Measurements from ENCODE around the gene ECHS1. TPM values are rescaled to one million over a fixed set of nuclear protein-coding genes. Genes with fewer than 3 reads are reported as not detected.
A peak's percentile ranks its signal among the peaks of the same experiment; 100 is the strongest.

ECHS1 gene
- total and polyA plus RNA-seq, 9 of the 15 experiments (the other 6 are each of a cell fraction or from before 2014, with no cell fraction given), result 16.6 to 100 (median 68.1) TPM

DNA sequence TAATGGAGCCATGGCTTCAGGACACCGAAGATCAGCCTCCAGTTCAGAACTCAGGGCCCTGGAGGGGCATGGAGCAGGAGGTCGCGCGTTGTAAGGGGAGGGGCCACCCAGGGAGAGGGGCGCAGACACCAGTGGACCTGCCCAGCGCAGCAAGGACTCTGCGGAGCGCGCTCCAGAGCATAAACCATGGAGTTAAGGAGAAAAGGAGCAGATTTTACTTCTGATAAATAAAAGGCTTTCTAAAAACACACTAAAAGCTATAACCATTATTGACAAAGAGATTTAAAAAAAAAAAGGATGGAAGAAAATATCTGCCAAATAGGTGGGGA lies 47.0 kb downstream of the ECHS1 start:
- no peak overlapping the region for H2AFZ ChIP-seq (ENCODE audit: low read depth, low read length)
- H3K27me3 ChIP-seq (ENCODE audit: control insufficient read depth in 2 of 2, insufficient read depth in 2 of 2, low read length in 2 of 2), result peaks cover 0 to 2% of the 10 kb centered on the region in 2 experiments; a peak in 1 of 5 replicates
- no peaks in the 10 kb centered on the region for H3K36me3 ChIP-seq (ENCODE audit: control insufficient read depth, insufficient read depth, low read length)
- TF ChIP-seq RCOR1 (IDR thresholded peaks at IDR 0.05; ENCODE audit: borderline replicate concordance in 1 of 2, low read depth in 2 of 2, low read length in 2 of 2), result no peak
- no peak for TF ChIP-seq GABPB1 (CRISPR knock-in tag; IDR thresholded peaks at IDR 0.05)
- TF ChIP-seq NKRF (IDR thresholded peaks at IDR 0.05; ENCODE audit: borderline replicate concordance), result no peak
- TF ChIP-seq XRCC5 (IDR thresholded peaks at IDR 0.05; ENCODE audit: low read depth, low read length), result no peak
- no peak for TF ChIP-seq U2AF2 (optimal IDR thresholded peaks at IDR 0.05; ENCODE audit: low read depth, low read length)
- TF ChIP-seq PHB2 (IDR thresholded peaks at IDR 0.05; ENCODE audit: low read depth), result no peak
- H3K4me1 ChIP-seq (replicated peaks in 1 of 2; ENCODE audit: control insufficient read depth in 2 of 2, insufficient read depth in 2 of 2, low read length in 2 of 2), result peaks cover 0 to 50% of the 10 kb centered on the region in 2 experiments; a peak in 3 of 5 replicates
- no peaks in the 10 kb centered on the region for H4K20me1 ChIP-seq (replicated peaks; ENCODE audit: control insufficient read depth, insufficient read depth, low read length)
- H3K9ac ChIP-seq (ENCODE audit: insufficient read depth in 1 of 2, low read depth in 2 of 2, low read length in 2 of 2), result peak overlapping the region in 1 of 2 experiments; percentile 13; a peak in 1 of 4 replicates
- no peak for ATAC-seq
- in situ Hi-C loops (cut with MboI), result no loop called here
- CTCF ChIA-PET (ENCODE audit: low intra/inter-chr PET ratio), result no interaction called here
- H3K79me2 ChIP-seq (ENCODE audit: control insufficient read depth, insufficient read depth, low read length), result no peaks in the 10 kb centered on the region
- POLR2A ChIA-PET, result interaction anchor here (0.6 kb wide), 1 partner anchor 21 kb away, joined by 3 read pairs; no protein-coding TSS in a partner anchor
- H3K4me2 ChIP-seq (ENCODE audit: insufficient read depth, low read length), result no peak overlapping the region
- no peak for DNase-seq (ENCODE audit: extremely low read depth in 1 of 4, low spot score in 3 of 4)
- intact Hi-C loops (cut with micrococcal nuclease), result loop anchor here (5.0 to 10.0 kb wide), 3 partner anchors 69 to 159 kb away; partner anchors contain the start of gene MTG1
- WGBS (ENCODE audit: insufficient coverage, low coverage, missing lambda C conversion rate), result 76% methylated on average over 5 of the region's 9 CpGs
- H3K9me1 ChIP-seq (ENCODE audit: control insufficient read depth, insufficient read depth, low read length), result no peaks in the 10 kb centered on the region
- H3K27ac ChIP-seq (ENCODE audit: extremely low read depth, low read depth, low read length), result no peak overlapping the region
- no peak for FAIRE-seq
- no peak overlapping the region for H3K4me3 ChIP-seq
- no TSS peak for BruUV-seq (replicated peaks)
- no peaks in the 10 kb centered on the region for H3K9me3 ChIP-seq (replicated peaks; ENCODE audit: control insufficient read depth, insufficient read depth, low read depth, low read length)
